Measurements from ENCODE around the gene LDHB.

DNA sequence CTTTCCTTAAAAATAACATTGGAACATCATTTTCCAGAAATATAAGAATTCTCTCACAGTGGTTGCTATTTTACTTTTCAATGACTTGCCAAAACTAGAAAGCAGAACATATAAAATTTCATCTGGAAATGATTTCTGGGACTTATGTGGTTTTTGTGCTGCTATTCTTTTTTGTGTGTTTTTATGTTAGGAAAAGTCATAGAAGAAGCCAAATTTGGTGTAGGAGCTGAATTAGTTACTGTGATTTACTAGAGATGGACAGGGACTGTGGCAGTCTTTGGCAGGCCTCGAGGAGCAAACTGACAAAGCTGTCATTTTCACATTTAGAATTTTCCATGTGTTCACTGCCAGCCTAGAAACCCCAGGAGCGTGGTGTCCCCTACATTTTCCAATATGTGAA lies 38.3 kb upstream of the LDHB start:
- TF ChIP-seq, protein P1, sequence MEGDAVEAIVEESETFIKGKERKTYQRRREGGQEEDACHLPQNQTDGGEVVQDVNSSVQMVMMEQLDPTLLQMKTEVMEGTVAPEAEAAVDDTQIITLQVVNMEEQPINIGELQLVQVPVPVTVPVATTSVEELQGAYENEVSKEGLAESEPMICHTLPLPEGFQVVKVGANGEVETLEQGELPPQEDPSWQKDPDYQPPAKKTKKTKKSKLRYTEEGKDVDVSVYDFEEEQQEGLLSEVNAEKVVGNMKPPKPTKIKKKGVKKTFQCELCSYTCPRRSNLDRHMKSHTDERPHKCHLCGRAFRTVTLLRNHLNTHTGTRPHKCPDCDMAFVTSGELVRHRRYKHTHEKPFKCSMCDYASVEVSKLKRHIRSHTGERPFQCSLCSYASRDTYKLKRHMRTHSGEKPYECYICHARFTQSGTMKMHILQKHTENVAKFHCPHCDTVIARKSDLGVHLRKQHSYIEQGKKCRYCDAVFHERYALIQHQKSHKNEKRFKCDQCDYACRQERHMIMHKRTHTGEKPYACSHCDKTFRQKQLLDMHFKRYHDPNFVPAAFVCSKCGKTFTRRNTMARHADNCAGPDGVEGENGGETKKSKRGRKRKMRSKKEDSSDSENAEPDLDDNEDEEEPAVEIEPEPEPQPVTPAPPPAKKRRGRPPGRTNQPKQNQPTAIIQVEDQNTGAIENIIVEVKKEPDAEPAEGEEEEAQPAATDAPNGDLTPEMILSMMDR (IDR thresholded peaks at IDR 0.05): no peak
- TF ChIP-seq POLR2A (IDR thresholded peaks at IDR 0.05) (no peak), POLR2AphosphoS5 (IDR thresholded peaks at IDR 0.05) (no peak)
